T-cell (primary cell): Measurements from ENCODE around the gene SNX15. TPM values are rescaled to one million over a fixed set of nuclear protein-coding genes. Genes with fewer than 3 reads are reported as not detected.

Experiments used
- ATAC-seq, 4 experiments: fragments of 200-7000 bp in 3 of 4; fragments of 150-1000 bp in 1 of 4; cut with Tn5 transposase; replicated peaks in 1 of 4; 1 replicate in 3 of 4; 2 replicates in 1 of 4; pipeline ENCODE4 v1.10.0; 2021; ENCODE audit warnings: moderate library complexity in 3 of 4, mild to moderate bottlenecking in 2 of 4, moderate number of reproducible peaks in 1 of 4
- CTCF ChIA-PET, 2 donors: fragments of 300-600 bp; sonication (Branson Sonifier 250); formaldehyde crosslinking; loops; one replicate each; lab custom pipeline; 2022; ENCODE audit warnings: antibody characterized with exemption in 2 of 2; lab: Charles Lee
- POLR2A ChIA-PET, 2 donors: fragments of 300-600 bp; sonication (Branson Sonifier 250); formaldehyde crosslinking; loops; one replicate each; lab custom pipeline; 2022; ENCODE audit warnings: antibody characterized with exemption in 2 of 2; lab: Charles Lee
- DNase-seq, 35 experiments: peaks; one replicate each; pipeline versions ENCODE4 v3.0.0 to v3.0.0-alpha.2; 2013 to 2023
- H3K27ac ChIP-seq: one replicate; pipeline ENCODE4 v1.5.1; 2013; ENCODE audit warnings: low read length
- H3K27me3 ChIP-seq, 2 experiments: replicated peaks in 1 of 2; 1 replicate in 1 of 2; 2 replicates in 1 of 2; pipeline versions ENCODE4 v1.6.1 to v1.7.0; 2013; ENCODE audit warnings: low read length in 1 of 2, mixed read lengths in 1 of 2; ENCODE audit not compliant: control insufficient read depth in 2 of 2, insufficient read depth in 2 of 2; ENCODE audit errors: extremely low read depth in 1 of 2
- H3K36me3 ChIP-seq, 2 donors: 1 replicate in 1 of 2; 2 replicates in 1 of 2; pipeline versions ENCODE4 v1.6.1 to v1.7.0; 2013; ENCODE audit warnings: low read length in 1 of 2; ENCODE audit not compliant: control insufficient read depth in 2 of 2, insufficient read depth in 1 of 2; ENCODE audit errors: extremely low read depth in 1 of 2
- H3K4me1 ChIP-seq, 2 experiments: 1 replicate in 1 of 2; 2 replicates in 1 of 2; pipeline versions ENCODE4 v1.6.1 to v1.7.0; 2013; ENCODE audit warnings: low read length in 2 of 2, mixed read lengths in 1 of 2; ENCODE audit not compliant: insufficient read depth in 2 of 2, control insufficient read depth in 1 of 2; ENCODE audit errors: extremely low read depth in 1 of 2
- H3K4me3 ChIP-seq, 2 donors: 1 replicate in 1 of 2; 2 replicates in 1 of 2; pipeline versions ENCODE4 v1.5.1 to v1.7.0; 2013; ENCODE audit warnings: mild to moderate bottlenecking in 2 of 2, low read length in 1 of 2, moderate library complexity in 1 of 2; ENCODE audit not compliant: control insufficient read depth in 1 of 2; ENCODE audit errors: extremely low read depth in 1 of 2
- H3K9me3 ChIP-seq: 2 replicates; pipeline ENCODE4 v1.7.0; 2013
- H3K27ac Mint-ChIP-seq, 2 donors: one replicate each; pipeline ENCODE4 v1.8.0; 2020 to 2021; ENCODE audit warnings: mild to moderate bottlenecking in 2 of 2, mixed read lengths in 2 of 2
- H3K27me3 Mint-ChIP-seq, 2 donors: one replicate each; pipeline ENCODE4 v1.8.0; 2021 to 2022; ENCODE audit warnings: mixed read lengths in 2 of 2
- H3K36me3 Mint-ChIP-seq: one replicate; pipeline ENCODE4 v1.8.0; 2021; ENCODE audit warnings: mixed read lengths
- H3K4me1 Mint-ChIP-seq, 3 donors: one replicate each; pipeline ENCODE4 v1.8.0; 2020 to 2022; ENCODE audit warnings: mixed read lengths in 3 of 3, mild to moderate bottlenecking in 1 of 3
- H3K4me3 Mint-ChIP-seq, 3 donors: one replicate each; pipeline ENCODE4 v1.8.0; 2020 to 2022; ENCODE audit warnings: mild to moderate bottlenecking in 3 of 3, mixed read lengths in 3 of 3, moderate library complexity in 3 of 3
- H3K9me3 Mint-ChIP-seq, 3 donors: one replicate each; pipeline ENCODE4 v1.8.0; 2020 to 2022; ENCODE audit warnings: mixed read lengths in 3 of 3
- WGBS: methylation state at CpG from one replicate; pipeline ENCODE4 v1.1.5; 2013; ENCODE audit warnings: missing lambda C conversion rate; ENCODE audit not compliant: insufficient coverage; 5-methylcytosine and 5-hydroxymethylcytosine counted together
- total RNA-seq, 35 experiments: library from RNA in 6 of 35; stranded (reverse) in 6 of 35; fragments of 120-200 nt in 1 of 35; gene quantifications; one replicate each; pipeline versions ENCODE4 v1.2.1 to v1.2.4 and lab custom pipeline; 2013 to 2026

Gene SNX15
- total RNA-seq, 5 donors from 2014 or later (not counting 1 experiment from before 2014, with no cell fraction given) = 19.6 to 28.6 (median 25.4) TPM

DNA sequence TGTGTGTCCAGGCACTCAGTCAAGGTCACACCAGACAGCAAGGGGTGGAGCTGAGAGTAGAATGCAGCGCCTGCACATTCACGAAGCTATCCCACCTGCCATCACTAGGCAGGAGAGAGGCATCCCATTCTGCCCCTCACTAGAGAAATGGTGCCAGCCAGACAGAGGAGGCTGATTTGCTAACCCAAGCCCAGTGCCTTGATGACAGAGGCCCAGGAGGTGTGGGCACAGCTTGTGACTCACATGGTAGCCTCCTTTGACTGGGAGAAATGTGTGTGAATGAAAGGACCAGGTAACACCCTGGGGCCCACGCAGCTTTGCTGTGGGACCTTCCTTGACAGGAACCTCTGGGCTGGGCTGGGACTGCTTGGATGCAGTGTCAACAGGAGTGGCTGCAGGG is 36.3 kb downstream of the SNX15 start:
- Histone ChIP-seq H3K4me1 (no peaks in the 10 kb centered on the region), H3K27ac (no peak overlapping the region), H3K9me3 (no peaks in the 10 kb centered on the region), H3K27me3 (peaks cover 0 to 16% of the 10 kb centered on the region in 2 experiments), H3K4me3 (no peak overlapping the region), H3K36me3 (no peaks in the 10 kb centered on the region)
- Mint-ChIP-seq H3K4me1 (peaks cover 0 to 4% (median 2%) of the 10 kb centered on the region in 3 donors), H3K36me3 (no peaks in the 10 kb centered on the region), H3K4me3 (no peak overlapping the region), H3K27me3 (no peaks in the 10 kb centered on the region), H3K9me3 (no peaks in the 10 kb centered on the region), H3K27ac (no peak overlapping the region)
- WGBS = 91% methylated on average over 1 of the region's 3 CpGs
- ATAC-seq (no peak), DNase-seq (no peak)
- ChIA-PET POLR2A (no interaction called here), CTCF (no interaction called here)

GRCh38 chr11:65064847-65065240 is 37.6 kb downstream of the SNX15 start:
- Mint-ChIP-seq H3K27me3 (no peaks in the 10 kb centered on the region), H3K9me3 (no peaks in the 10 kb centered on the region), H3K4me1 (peaks cover 0 to 4% (median 2%) of the 10 kb centered on the region in 3 donors), H3K27ac (no peak overlapping the region), H3K36me3 (no peaks in the 10 kb centered on the region), H3K4me3 (no peak overlapping the region)
- Histone ChIP-seq H3K27ac (no peak overlapping the region), H3K4me1 (no peaks in the 10 kb centered on the region), H3K4me3 (no peak overlapping the region), H3K9me3 (no peaks in the 10 kb centered on the region), H3K36me3 (no peaks in the 10 kb centered on the region), H3K27me3 (peaks cover 0 to 13% of the 10 kb centered on the region in 2 experiments)
- DNase-seq (no peak), ATAC-seq (no peak)
- WGBS = no CpG with 5 or more reads among the region's 4 CpGs
- ChIA-PET POLR2A (no interaction called here), CTCF (no interaction called here)

GRCh38 chr11:65065851-65066250 is 38.6 kb downstream of the SNX15 start:
- Mint-ChIP-seq H3K27ac (no peak overlapping the region), H3K9me3 (no peaks in the 10 kb centered on the region), H3K4me3 (no peak overlapping the region), H3K27me3 (no peaks in the 10 kb centered on the region), H3K4me1 (peaks cover 0 to 4% (median 2%) of the 10 kb centered on the region in 3 donors), H3K36me3 (no peaks in the 10 kb centered on the region)
- ATAC-seq (no peak), DNase-seq (no peak)
- Histone ChIP-seq H3K4me3 (no peak overlapping the region), H3K36me3 (no peaks in the 10 kb centered on the region), H3K27me3 (peaks cover 0 to 13% of the 10 kb centered on the region in 2 experiments), H3K4me1 (no peaks in the 10 kb centered on the region), H3K27ac (no peak overlapping the region), H3K9me3 (no peaks in the 10 kb centered on the region)
- POLR2A ChIA-PET = no interaction called here
- CTCF ChIA-PET = no interaction called here
- WGBS = 91% methylated on average over 4 of the region's 7 CpGs

GRCh38 chr11:65066315-65066714 is 39.1 kb downstream of the SNX15 start:
- no peaks in the 10 kb centered on the region for H3K4me1 Mint-ChIP-seq
- CTCF ChIA-PET = no interaction called here
- 78% methylated on average over 11 of the region's 11 CpGs for WGBS

GRCh38 chr11:65066805-65067291 is 39.6 kb downstream of the SNX15 start:
- H3K27ac Mint-ChIP-seq = no peak overlapping the region
- H3K36me3 Mint-ChIP-seq = no peaks in the 10 kb centered on the region
- no peak for ATAC-seq
- no peaks in the 10 kb centered on the region for H3K4me1 Mint-ChIP-seq
- POLR2A ChIA-PET = no interaction called here
- Histone ChIP-seq H3K4me3 (no peak overlapping the region), H3K36me3 (no peaks in the 10 kb centered on the region), H3K9me3 (no peaks in the 10 kb centered on the region), H3K27ac (no peak overlapping the region), H3K4me1 (no peaks in the 10 kb centered on the region), H3K27me3 (peaks cover 0 to 13% of the 10 kb centered on the region in 2 experiments)
- WGBS = 92% methylated on average over 4 of the region's 4 CpGs
- no peak for DNase-seq
- no peaks in the 10 kb centered on the region for H3K27me3 Mint-ChIP-seq
- CTCF ChIA-PET = no interaction called here
- H3K9me3 Mint-ChIP-seq = no peaks in the 10 kb centered on the region
- H3K4me3 Mint-ChIP-seq = no peak overlapping the region

More at GRCh38 chr11:65066315-65066714, 39.1 kb downstream of the SNX15 start:
- H3K36me3 ChIP-seq = no peaks in the 10 kb centered on the region
- POLR2A ChIA-PET = no interaction called here
- ATAC-seq (no peak), DNase-seq (no peak)
- Mint-ChIP-seq H3K9me3 (no peaks in the 10 kb centered on the region), H3K4me3 (no peak overlapping the region), H3K36me3 (no peaks in the 10 kb centered on the region), H3K27ac (no peak overlapping the region), H3K27me3 (no peaks in the 10 kb centered on the region)
- no peaks in the 10 kb centered on the region for H3K9me3 ChIP-seq
- no peak overlapping the region for H3K27ac ChIP-seq
- H3K4me3 ChIP-seq = no peak overlapping the region
- H3K27me3 ChIP-seq = peaks cover 0 to 13% of the 10 kb centered on the region in 2 experiments
- H3K4me1 ChIP-seq = no peaks in the 10 kb centered on the region

DNA sequence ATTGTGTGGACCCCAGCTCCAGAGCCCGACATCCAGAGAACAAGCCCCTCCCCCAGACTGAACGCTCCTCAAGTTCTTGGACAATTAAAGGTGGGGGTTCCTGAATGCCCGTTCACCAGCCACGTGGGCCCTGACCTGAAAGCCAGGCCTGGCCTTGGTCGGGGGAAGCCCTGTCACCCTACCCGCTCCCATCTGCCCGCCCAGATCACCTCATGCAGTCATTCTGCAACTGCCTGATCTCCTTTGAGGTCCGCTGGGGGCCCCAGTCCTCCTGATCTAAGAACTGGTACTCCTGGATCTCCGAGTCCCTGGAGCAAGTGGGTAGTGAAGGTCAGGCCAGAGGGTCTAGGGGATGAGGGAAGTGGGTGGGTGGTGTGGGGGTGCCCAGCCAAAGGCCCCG is 40.2 kb downstream of the SNX15 start:
- CTCF ChIA-PET = no interaction called here
- H3K4me3 Mint-ChIP-seq = no peak overlapping the region
- no peaks in the 10 kb centered on the region for H3K36me3 Mint-ChIP-seq
- Histone ChIP-seq H3K4me1 (no peaks in the 10 kb centered on the region), H3K4me3 (no peak overlapping the region), H3K27me3 (peaks cover 0 to 10% of the 10 kb centered on the region in 2 experiments), H3K27ac (no peak overlapping the region), H3K36me3 (no peaks in the 10 kb centered on the region), H3K9me3 (no peaks in the 10 kb centered on the region)
- DNase-seq = no peak
- 84% methylated on average over 8 of the region's 10 CpGs for WGBS
- POLR2A ChIA-PET = no interaction called here
- no peaks in the 10 kb centered on the region for H3K9me3 Mint-ChIP-seq
- no peaks in the 10 kb centered on the region for H3K27me3 Mint-ChIP-seq
- H3K4me1 Mint-ChIP-seq = no peaks in the 10 kb centered on the region
- H3K27ac Mint-ChIP-seq = no peak overlapping the region
- ATAC-seq = no peak
